BE2C (cell line): ENCODE results near the gene CERS1.

Experiments
- DNase-seq: peaks from one replicate; pipeline ENCODE4 v3.0.0-alpha.2; 2020
- H3K27me3 ChIP-seq: fragments of 250-450 bp; sonication (Bioruptor Pico); 2 replicates; pipeline ENCODE4 v1.5.1; 2020; ENCODE audit warnings: mild to moderate bottlenecking
- H3K36me3 ChIP-seq: fragments of 250-450 bp; sonication (Bioruptor Pico); 2 replicates; pipeline ENCODE4 v1.5.1; 2020; ENCODE audit warnings: mild to moderate bottlenecking
- H3K4me1 ChIP-seq: fragments of 250-450 bp; sonication (Bioruptor Pico); 2 replicates; pipeline ENCODE4 v1.5.1; 2020
- H3K4me3 ChIP-seq: 2 replicates; pipeline ENCODE4 v1.5.1; 2011; ENCODE audit warnings: low read depth, low read length
- H3K9me3 ChIP-seq: fragments of 250-450 bp; sonication (Bioruptor Pico); 2 replicates; pipeline ENCODE4 v1.5.1; 2020
- TF ChIP-seq, protein P1 (sequence below): IDR thresholded peaks from 2 replicates; pipeline ENCODE4 v1.5.1; 2012; ENCODE audit warnings: mild to moderate bottlenecking, low read depth, low read length

Gene CERS1

DNA sequence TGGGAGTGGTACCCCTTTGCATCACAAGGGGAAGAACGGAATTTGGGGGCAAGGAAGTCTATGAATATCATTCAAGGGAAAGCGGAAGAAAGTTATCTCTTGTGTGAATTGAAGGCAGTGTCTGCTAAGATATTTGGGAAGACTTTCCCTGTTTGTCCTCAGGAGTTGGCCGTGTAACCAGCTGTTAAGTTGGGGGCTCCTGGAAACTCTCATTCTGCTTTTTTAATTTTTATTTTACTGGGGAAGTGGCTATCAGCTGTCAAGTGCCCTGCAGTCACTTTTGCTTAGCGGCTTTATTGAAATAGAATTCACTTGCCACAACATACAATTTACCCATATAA lies 61.3 kb downstream of the CERS1 start:
- Histone ChIP-seq H3K9me3 (no peaks in the 10 kb centered on the region), H3K36me3 (peaks cover 33% of the 10 kb centered on the region), H3K4me3 (no peak overlapping the region), H3K27me3 (no peaks in the 10 kb centered on the region), H3K4me1 (peaks cover 2% of the 10 kb centered on the region; the same call in 1 of the 2 replicates)
- no peak for DNase-seq
- TF ChIP-seq, protein P1, sequence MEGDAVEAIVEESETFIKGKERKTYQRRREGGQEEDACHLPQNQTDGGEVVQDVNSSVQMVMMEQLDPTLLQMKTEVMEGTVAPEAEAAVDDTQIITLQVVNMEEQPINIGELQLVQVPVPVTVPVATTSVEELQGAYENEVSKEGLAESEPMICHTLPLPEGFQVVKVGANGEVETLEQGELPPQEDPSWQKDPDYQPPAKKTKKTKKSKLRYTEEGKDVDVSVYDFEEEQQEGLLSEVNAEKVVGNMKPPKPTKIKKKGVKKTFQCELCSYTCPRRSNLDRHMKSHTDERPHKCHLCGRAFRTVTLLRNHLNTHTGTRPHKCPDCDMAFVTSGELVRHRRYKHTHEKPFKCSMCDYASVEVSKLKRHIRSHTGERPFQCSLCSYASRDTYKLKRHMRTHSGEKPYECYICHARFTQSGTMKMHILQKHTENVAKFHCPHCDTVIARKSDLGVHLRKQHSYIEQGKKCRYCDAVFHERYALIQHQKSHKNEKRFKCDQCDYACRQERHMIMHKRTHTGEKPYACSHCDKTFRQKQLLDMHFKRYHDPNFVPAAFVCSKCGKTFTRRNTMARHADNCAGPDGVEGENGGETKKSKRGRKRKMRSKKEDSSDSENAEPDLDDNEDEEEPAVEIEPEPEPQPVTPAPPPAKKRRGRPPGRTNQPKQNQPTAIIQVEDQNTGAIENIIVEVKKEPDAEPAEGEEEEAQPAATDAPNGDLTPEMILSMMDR: no peak

DNA sequence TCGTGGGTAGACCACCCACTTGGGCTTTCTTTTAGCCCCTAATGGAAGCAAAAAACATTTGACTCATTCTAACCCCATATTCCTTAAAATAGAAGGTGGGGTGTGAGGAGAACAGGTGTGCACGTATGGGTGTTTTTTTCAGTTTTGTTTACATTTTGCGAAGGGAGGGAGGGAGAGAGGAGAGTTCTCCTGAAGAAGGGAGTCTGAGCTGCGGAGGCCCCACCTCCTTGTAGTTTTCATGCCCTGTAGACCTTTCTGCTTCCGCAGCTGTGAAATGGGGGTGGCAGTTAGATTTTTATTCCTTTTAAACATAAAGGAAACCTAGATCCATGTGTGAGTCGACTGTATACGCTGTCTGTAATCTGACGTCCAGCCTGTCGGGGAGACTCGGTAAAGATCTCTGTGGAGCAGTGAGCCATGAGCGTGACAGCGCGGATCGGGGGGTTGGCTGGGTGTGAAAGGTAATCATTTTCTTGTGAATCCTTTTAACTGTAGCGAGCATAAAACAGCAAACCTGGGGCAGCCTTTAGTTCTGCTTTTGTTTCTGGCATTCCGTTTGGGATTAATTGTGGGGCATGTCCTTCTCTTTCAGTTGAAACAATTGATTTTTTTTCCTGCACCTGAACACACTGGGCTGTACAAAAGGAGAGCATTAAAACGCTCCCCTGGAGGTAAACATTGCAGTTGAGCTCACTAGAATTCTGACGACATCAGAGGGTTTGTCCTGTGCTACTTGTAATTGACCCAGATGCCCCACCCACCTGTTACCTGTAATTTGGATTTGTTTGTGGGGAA lies 61.9 kb downstream of the CERS1 start:
- Histone ChIP-seq H3K36me3 (peaks cover 29% of the 10 kb centered on the region), H3K4me3 (peak overlapping the region; percentile 91), H3K4me1 (peaks cover 2% of the 10 kb centered on the region; the same call in 1 of the 2 replicates), H3K27me3 (no peaks in the 10 kb centered on the region), H3K9me3 (no peaks in the 10 kb centered on the region)
- TF ChIP-seq, protein P1: no peak
- DNase-seq: no peak

- H3K4me3 ChIP-seq: peak overlapping the region; percentile 91
- peaks cover 20% of the 10 kb centered on the region for H3K36me3 ChIP-seq
- no peaks in the 10 kb centered on the region for H3K9me3 ChIP-seq
- H3K4me1 ChIP-seq: peaks cover 2% of the 10 kb centered on the region; the same call in 1 of the 2 replicates
- DNase-seq: no peak
- TF ChIP-seq, protein P1: no peak
- no peaks in the 10 kb centered on the region for H3K27me3 ChIP-seq
Observed at GRCh38 chr19:18833141-18833476, 62.8 kb downstream of the CERS1 start.

DNA sequence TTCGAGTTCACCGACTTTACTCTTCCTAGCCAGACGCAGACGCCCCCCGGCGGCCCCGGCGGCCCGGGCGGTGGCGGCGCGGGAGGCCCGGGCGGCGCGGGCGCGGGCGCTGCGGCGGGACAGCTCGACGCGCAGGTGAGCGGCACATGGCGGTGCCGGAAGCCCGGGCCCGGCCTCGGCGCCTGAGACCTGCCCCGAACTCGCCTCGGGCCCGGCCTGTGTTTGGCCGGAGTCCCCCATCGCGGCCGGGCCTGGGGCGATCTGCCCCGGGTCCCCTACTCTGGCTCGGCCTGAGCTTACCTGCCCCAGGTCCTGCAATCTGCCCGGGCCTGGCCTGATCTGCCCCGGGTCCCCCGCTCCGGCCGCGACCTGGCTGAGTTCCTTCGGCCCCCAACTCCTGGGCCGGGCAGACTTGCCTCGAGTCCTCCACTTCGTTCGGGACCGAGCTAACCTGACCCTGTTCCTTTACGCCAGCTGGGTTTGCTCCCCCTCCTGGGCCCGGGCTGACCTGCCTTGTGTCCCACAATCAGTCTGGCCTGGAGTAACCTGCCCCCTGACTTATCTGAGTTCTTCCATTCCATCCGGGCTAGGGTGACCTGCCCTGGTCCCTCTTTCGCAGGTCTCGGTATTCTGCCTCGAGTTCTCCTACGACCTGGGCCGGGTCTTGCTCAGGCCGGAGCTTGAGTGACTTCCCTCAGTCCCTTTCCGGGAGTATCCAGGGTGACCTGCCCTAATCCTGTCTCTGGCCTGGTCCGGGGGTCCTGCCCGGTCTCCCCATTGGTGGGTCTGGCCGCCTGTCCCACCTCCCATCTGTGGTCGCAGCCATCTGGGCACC lies 63.4 kb downstream of the CERS1 start:
- no peak for DNase-seq
- H3K4me3 ChIP-seq: peak overlapping the region; percentile 91
- TF ChIP-seq, protein P1: peak; percentile 38
- no peaks in the 10 kb centered on the region for H3K27me3 ChIP-seq
- peaks cover 2% of the 10 kb centered on the region; the same call in 1 of the 2 replicates for H3K4me1 ChIP-seq
- no peaks in the 10 kb centered on the region for H3K9me3 ChIP-seq
- H3K36me3 ChIP-seq: peaks cover 17% of the 10 kb centered on the region

- Histone ChIP-seq H3K9me3 (no peaks in the 10 kb centered on the region), H3K4me3 (peak within 1 kb of the TSS; percentile 91), H3K27me3 (no peaks in the 10 kb centered on the region), H3K36me3 (peaks cover 17% of the 10 kb centered on the region), H3K4me1 (peaks cover 2% of the 10 kb centered on the region; the same call in 1 of the 2 replicates)
- TF ChIP-seq, protein P1: no peak
- peak; percentile 98 for DNase-seq
Observed at GRCh38 chr19:18831524-18832305, 64.2 kb downstream of the CERS1 start, which contains the start of gene UPF1. Gene UPF1 (plus strand): TSS chr19:18831959. CDS start chr19:18832210, 251 bp downstream.
